K562 (cell line): Measurements from ENCODE around the gene BORCS5. TPM values are rescaled to one million over a fixed set of nuclear protein-coding genes. Genes with fewer than 3 reads are reported as not detected.

Experiments
- ATAC-seq: fragments of 200-7000 bp; cut with Tn5 transposase; 3 replicates; pipeline ENCODE4 v1.9.1; 2020; ENCODE audit warnings: moderate library complexity
- BruUV-seq: library from RNA; stranded (reverse); fragments of 400-500 nt; replicated peaks from 2 replicates; lab custom pipeline; 2021; lab: Mats Ljungman, UMichigan
- CTCF ChIA-PET: fragments of 300-600 bp; formaldehyde crosslinking; extraction: SDS; loops from one replicate; lab custom pipeline; 2021; ENCODE audit warnings: low intra/inter-chr PET ratio; lab: Yijun Ruan, JAX
- POLR2A ChIA-PET: fragments of 300-600, 350-650 bp; sonication (Branson Sonifier 250); formaldehyde crosslinking; extraction: SDS; loops from one replicate; lab custom pipeline; 2021; ENCODE audit warnings: antibody characterized with exemption, inconsistent platforms; lab: Yijun Ruan, JAX
- DNase-seq, 4 experiments: peaks; one replicate each; pipeline versions ENCODE4 v3.0.0 to v3.0.0-alpha.2; 2011 to 2018; ENCODE audit warnings: low spot score in 3 of 4, mixed read lengths in 3 of 4; ENCODE audit errors: extremely low read depth in 1 of 4
- FAIRE-seq: peaks from 2 replicates; lab custom pipeline; 2011; peaks lifted over from hg19 to GRCh38; lab: Jason Lieb, UNC
- H2AFZ ChIP-seq: 2 replicates; pipeline ENCODE4 v1.6.0; 2011; ENCODE audit warnings: low read depth, low read length, control low read depth, inconsistent platforms
- H3K27ac ChIP-seq: fragments of 200-600 bp; 3 replicates; pipeline ENCODE4 v1.8.0; 2011; ENCODE audit warnings: low read depth, mild to moderate bottlenecking, control low read depth, inconsistent platforms, low read length, moderate library complexity, mixed read lengths; ENCODE audit errors: extremely low read depth
- H3K27me3 ChIP-seq, 2 experiments: fragments of 300-600 bp in 1 of 2; 2 replicates in 1 of 2; 3 replicates in 1 of 2; pipeline versions ENCODE4 v1.6.0 to v1.8.0; 2011; ENCODE audit warnings: inconsistent platforms in 2 of 2, low read length in 2 of 2, mild to moderate bottlenecking in 1 of 2, mixed read lengths in 1 of 2, moderate library complexity in 1 of 2; ENCODE audit not compliant: control insufficient read depth in 2 of 2, insufficient read depth in 2 of 2
- H3K36me3 ChIP-seq: fragments of 300-600 bp; 3 replicates; pipeline ENCODE4 v1.8.0; 2011; ENCODE audit warnings: mild to moderate bottlenecking, low read length, inconsistent platforms; ENCODE audit not compliant: control insufficient read depth, insufficient read depth
- H3K4me1 ChIP-seq, 2 experiments: fragments of 200-600 bp in 1 of 2; replicated peaks in 1 of 2; 2 replicates in 1 of 2; 3 replicates in 1 of 2; pipeline versions ENCODE4 v1.5.1 to v1.8.0; 2011; ENCODE audit warnings: inconsistent platforms in 2 of 2, low read length in 2 of 2, mild to moderate bottlenecking in 1 of 2, mixed read lengths in 1 of 2, moderate library complexity in 1 of 2; ENCODE audit not compliant: control insufficient read depth in 2 of 2, insufficient read depth in 2 of 2
- H3K4me2 ChIP-seq: 2 replicates; pipeline ENCODE4 v1.6.1; 2011; ENCODE audit warnings: low read length, control low read depth, inconsistent platforms, mixed read lengths; ENCODE audit not compliant: insufficient read depth
- H3K4me3 ChIP-seq: fragments of 200-600 bp; sonication (generic), shearing (Covaris generic); 2 replicates; pipeline ENCODE4 v1.5.1; 2016; ENCODE audit warnings: control low read depth, inconsistent platforms
- H3K79me2 ChIP-seq: fragments of 200-600 bp; 3 replicates; pipeline ENCODE4 v1.8.0; 2011; ENCODE audit warnings: low read length, inconsistent platforms; ENCODE audit not compliant: control insufficient read depth, insufficient read depth
- H3K9ac ChIP-seq, 2 experiments: 2 replicates each; pipeline versions ENCODE4 v1.6.0 to v1.6.1; 2011; ENCODE audit warnings: low read depth in 2 of 2, low read length in 2 of 2, control low read depth in 1 of 2, inconsistent platforms in 1 of 2, mild to moderate bottlenecking in 1 of 2, mixed read lengths in 1 of 2; ENCODE audit not compliant: insufficient read depth in 1 of 2
- H3K9me1 ChIP-seq: one replicate; pipeline ENCODE4 v1.6.0; 2011; ENCODE audit warnings: inconsistent platforms, mild to moderate bottlenecking, low read length, moderate library complexity; ENCODE audit not compliant: control insufficient read depth, insufficient read depth
- H3K9me3 ChIP-seq: replicated peaks from 2 replicates; pipeline ENCODE4 v1.5.1; 2011; ENCODE audit warnings: low read depth, low read length, inconsistent platforms; ENCODE audit not compliant: control insufficient read depth, insufficient read depth
- H4K20me1 ChIP-seq: replicated peaks from 2 replicates; pipeline ENCODE4 v1.6.1; 2011; ENCODE audit warnings: low read length, inconsistent platforms, mixed read lengths; ENCODE audit not compliant: control insufficient read depth, insufficient read depth
- BMI1 ChIP-seq: fragments of 150-350 bp; IDR thresholded peaks from 2 replicates; pipeline ENCODE4 v1.6.1; 2014; ENCODE audit warnings: low read length
- CBX3 ChIP-seq, 2 experiments: IDR thresholded peaks; 1 replicate in 1 of 2; 2 replicates in 1 of 2; pipeline ENCODE4 v1.6.1; 2012; ENCODE audit warnings: inconsistent platforms in 2 of 2, low read length in 2 of 2, borderline replicate concordance in 1 of 2, control low read depth in 1 of 2
- ELF2 ChIP-seq: fragments of 250-450 bp; sonication (Bioruptor Pico); IDR thresholded peaks from 2 replicates; pipeline ENCODE4 v1.5.0; 2021; ENCODE audit warnings: mild to moderate bottlenecking
- GABPB1 ChIP-seq: sonication (generic); formaldehyde crosslinking; IDR thresholded peaks from 2 replicates; pipeline ENCODE4 v1.8.0; 2022; ENCODE audit warnings: mild to moderate bottlenecking, missing genetic modification reagents
- PTTG1 ChIP-seq: fragments of 450-650 bp; IDR thresholded peaks from 2 replicates; pipeline ENCODE4 v1.6.1; 2016; ENCODE audit warnings: low read depth, mild to moderate bottlenecking, missing genetic modification characterization, missing compliant biosample characterization
- SNIP1 ChIP-seq: fragments of 450-650 bp; IDR thresholded peaks from 2 replicates; pipeline ENCODE4 v1.7.1; 2017; ENCODE audit warnings: low read depth, mild to moderate bottlenecking
- ZC3H4 ChIP-seq: sonication (generic); formaldehyde crosslinking; IDR thresholded peaks from 2 replicates; pipeline ENCODE4 v1.9.0; 2021; ENCODE audit warnings: missing genetic modification reagents, borderline replicate concordance
- ZFP30 ChIP-seq: fragments of 250-450 bp; sonication (Bioruptor Pico); IDR thresholded peaks from 2 replicates; pipeline ENCODE4 v1.8.0; 2022; ENCODE audit warnings: moderate library complexity, mild to moderate bottlenecking, inconsistent platforms, borderline replicate concordance
- ZNF197 ChIP-seq: fragments of 200-800 bp; sonication (Bioruptor generic); IDR thresholded peaks from 2 replicates; pipeline ENCODE4 v1.6.1; 2016; ENCODE audit warnings: low read depth, missing genetic modification characterization, missing compliant biosample characterization
- ZNF24 ChIP-seq: fragments of 450-650 bp; IDR thresholded peaks from 2 replicates; pipeline ENCODE4 v1.6.1; 2016
- ZNF253 ChIP-seq: fragments of 250-450 bp; sonication (Bioruptor Pico); conservative IDR thresholded peaks from 2 replicates; pipeline ENCODE4 v1.6.1; 2021; ENCODE audit warnings: mild to moderate bottlenecking
- ZNF347 ChIP-seq: fragments of 450-650 bp; formaldehyde crosslinking; IDR thresholded peaks from 2 replicates; pipeline ENCODE4 v1.4.0; 2020; ENCODE audit warnings: low read depth, mild to moderate bottlenecking, moderate library complexity
- ZNF583 ChIP-seq: fragments of 250-450 bp; sonication (Bioruptor Pico); IDR thresholded peaks from 2 replicates; pipeline ENCODE4 v1.4.0; 2020
- in situ Hi-C: fragments of 300-500 bp; cut with MboI; formaldehyde crosslinking; loops from 4 replicates; pipeline ENCODE4 v1.15.0; 2018; ENCODE audit warnings: inconsistent platforms, mixed read lengths
- intact Hi-C: fragments of 100-400 bp; cut with micrococcal nuclease; formaldehyde crosslinking; loops from 2 replicates; pipeline ENCODE4 v1.14.2; 2022
- polyA plus RNA-seq, 8 experiments: library from polyadenylated mRNA; depleted of rRNA in 4 of 8; stranded (reverse) in 5 of 8; unstranded in 3 of 8; fragments of >200 nt; fragmentation: Nextera tagmentation in 2 of 8; fragmentation: Illumina TruSeq in 1 of 8; extraction: Ambion mirVana in 2 of 8; extraction: Trizol in 1 of 8; gene quantifications; 2 replicates each; pipeline versions ENCODE4 v1.2.1 to v1.2.3, GENCODE V29; 2011 to 2014; ENCODE audit warnings: inconsistent platforms in 1 of 8, missing spikeins in 1 of 8
- total RNA-seq, 7 experiments: library from RNA; depleted of rRNA in 6 of 7; stranded (reverse); fragments of >200 nt in 6 of 7; fragmentation: Illumina TruSeq in 2 of 7; extraction: Trizol in 2 of 7; gene quantifications; 2 replicates each; pipeline versions ENCODE4 v1.2.1 to v1.2.3, GENCODE V29; 2011 to 2021; ENCODE audit warnings: low replicate concordance in 1 of 7
- TF ChIP-seq, protein P1 (sequence below): IDR thresholded peaks from 2 replicates; pipeline ENCODE4 v1.6.1; 2016; ENCODE audit warnings: missing genetic modification characterization, missing compliant biosample characterization
- TF ChIP-seq, protein P2 (sequence below): fragments of 250-450 bp; sonication (Bioruptor Pico); IDR thresholded peaks from 2 replicates; pipeline ENCODE4 v1.4.0; 2020; ENCODE audit warnings: mild to moderate bottlenecking, moderate library complexity
- TF ChIP-seq, protein P3 (sequence below): sonication (generic); formaldehyde crosslinking; IDR thresholded peaks from 2 replicates; pipeline ENCODE4 v1.8.1; 2023; ENCODE audit warnings: mild to moderate bottlenecking, missing genetic modification reagents

BORCS5 gene
- total and polyA plus RNA-seq, 9 of the 15 experiments (the other 6 are each of a cell fraction or from before 2014, with no cell fraction given), result 0.31 to 12.4 (median 6.6) TPM

DNA sequence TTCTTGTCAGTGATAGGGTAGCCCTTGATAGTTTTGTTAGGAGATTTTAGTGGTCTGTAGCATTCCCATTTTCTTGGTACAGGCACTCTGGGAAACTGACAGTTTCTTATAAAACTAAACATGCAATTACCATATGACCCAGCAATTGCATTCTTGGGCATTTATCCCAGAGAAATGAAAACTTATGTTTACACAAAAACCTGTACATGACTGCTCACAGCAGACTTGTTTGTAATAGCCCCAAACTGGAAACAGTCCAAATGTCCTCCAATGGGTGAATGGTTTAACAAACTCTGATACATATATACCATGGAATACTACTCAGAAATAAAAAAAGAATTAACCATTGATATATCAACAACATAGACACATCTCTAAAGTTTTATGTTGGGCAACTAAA lies 75.5 kb downstream of the BORCS5 start:
- in situ Hi-C loops, result no loop called here
- ATAC-seq, result no peak
- ChIA-PET POLR2A (interaction anchor here (1.0 kb wide), 1 partner anchor 10 kb away, joined by 3 read pairs; no protein-coding TSS in a partner anchor), CTCF (no interaction called here)
- no peaks in the 10 kb centered on the region for H3K9me3 ChIP-seq
- no TSS peak for BruUV-seq
- no peak overlapping the region for H3K27ac ChIP-seq
- no peak overlapping the region for H3K4me3 ChIP-seq
- no peak overlapping the region for H2AFZ ChIP-seq
- FAIRE-seq, result no peak
- H3K27me3 ChIP-seq, result no peaks in the 10 kb centered on the region
- no peak overlapping the region for H3K4me2 ChIP-seq
- DNase-seq, result no peak
- H3K4me1 ChIP-seq, result no peaks in the 10 kb centered on the region; a peak in 1 of 5 replicates
- intact Hi-C loops, result no loop called here
- no peak overlapping the region for H3K9ac ChIP-seq
- H3K36me3 ChIP-seq, result 0 out of 3 replicates have a peak, but pooled peaks cover 4% of the 10 kb centered on the region
- no peaks in the 10 kb centered on the region for H4K20me1 ChIP-seq
- no peaks in the 10 kb centered on the region for H3K9me1 ChIP-seq
- H3K79me2 ChIP-seq, result no peaks in the 10 kb centered on the region
- TF ChIP-seq SNIP1, result no peak
- TF ChIP-seq ZNF197 (CRISPR knock-in tag), result no peak
- TF ChIP-seq GABPB1 (CRISPR knock-in tag), result no peak
- TF ChIP-seq ZNF253 (CRISPR knock-in tag), result no peak
- TF ChIP-seq ELF2 (CRISPR knock-in tag), result no peak
- no peak for TF ChIP-seq BMI1
- TF ChIP-seq CBX3 (IDR thresholded peaks at IDR 0.05; ENCODE audit: borderline replicate concordance in 1 of 2, low read length in 2 of 2), result no peak
- TF ChIP-seq ZFP30 (CRISPR knock-in tag), result no peak
- no peak for TF ChIP-seq PTTG1
- TF ChIP-seq, protein P1, sequence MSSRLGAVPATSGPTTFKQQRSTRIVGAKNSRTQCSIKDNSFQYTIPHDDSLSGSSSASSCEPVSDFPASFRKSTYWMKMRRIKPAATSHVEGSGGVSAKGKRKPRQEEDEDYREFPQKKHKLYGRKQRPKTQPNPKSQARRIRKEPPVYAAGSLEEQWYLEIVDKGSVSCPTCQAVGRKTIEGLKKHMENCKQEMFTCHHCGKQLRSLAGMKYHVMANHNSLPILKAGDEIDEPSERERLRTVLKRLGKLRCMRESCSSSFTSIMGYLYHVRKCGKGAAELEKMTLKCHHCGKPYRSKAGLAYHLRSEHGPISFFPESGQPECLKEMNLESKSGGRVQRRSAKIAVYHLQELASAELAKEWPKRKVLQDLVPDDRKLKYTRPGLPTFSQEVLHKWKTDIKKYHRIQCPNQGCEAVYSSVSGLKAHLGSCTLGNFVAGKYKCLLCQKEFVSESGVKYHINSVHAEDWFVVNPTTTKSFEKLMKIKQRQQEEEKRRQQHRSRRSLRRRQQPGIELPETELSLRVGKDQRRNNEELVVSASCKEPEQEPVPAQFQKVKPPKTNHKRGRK (tag), result no peak
- no peak for TF ChIP-seq ZNF24
- TF ChIP-seq, protein P2, sequence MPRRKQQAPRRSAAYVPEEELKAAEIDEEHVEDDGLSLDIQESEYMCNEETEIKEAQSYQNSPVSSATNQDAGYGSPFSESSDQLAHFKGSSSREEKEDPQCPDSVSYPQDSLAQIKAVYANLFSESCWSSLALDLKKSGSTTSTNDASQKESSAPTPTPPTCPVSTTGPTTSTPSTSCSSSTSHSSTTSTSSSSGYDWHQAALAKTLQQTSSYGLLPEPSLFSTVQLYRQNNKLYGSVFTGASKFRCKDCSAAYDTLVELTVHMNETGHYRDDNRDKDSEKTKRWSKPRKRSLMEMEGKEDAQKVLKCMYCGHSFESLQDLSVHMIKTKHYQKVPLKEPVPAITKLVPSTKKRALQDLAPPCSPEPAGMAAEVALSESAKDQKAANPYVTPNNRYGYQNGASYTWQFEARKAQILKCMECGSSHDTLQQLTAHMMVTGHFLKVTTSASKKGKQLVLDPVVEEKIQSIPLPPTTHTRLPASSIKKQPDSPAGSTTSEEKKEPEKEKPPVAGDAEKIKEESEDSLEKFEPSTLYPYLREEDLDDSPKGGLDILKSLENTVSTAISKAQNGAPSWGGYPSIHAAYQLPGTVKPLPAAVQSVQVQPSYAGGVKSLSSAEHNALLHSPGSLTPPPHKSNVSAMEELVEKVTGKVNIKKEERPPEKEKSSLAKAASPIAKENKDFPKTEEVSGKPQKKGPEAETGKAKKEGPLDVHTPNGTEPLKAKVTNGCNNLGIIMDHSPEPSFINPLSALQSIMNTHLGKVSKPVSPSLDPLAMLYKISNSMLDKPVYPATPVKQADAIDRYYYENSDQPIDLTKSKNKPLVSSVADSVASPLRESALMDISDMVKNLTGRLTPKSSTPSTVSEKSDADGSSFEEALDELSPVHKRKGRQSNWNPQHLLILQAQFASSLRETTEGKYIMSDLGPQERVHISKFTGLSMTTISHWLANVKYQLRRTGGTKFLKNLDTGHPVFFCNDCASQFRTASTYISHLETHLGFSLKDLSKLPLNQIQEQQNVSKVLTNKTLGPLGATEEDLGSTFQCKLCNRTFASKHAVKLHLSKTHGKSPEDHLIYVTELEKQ, result no peak
- TF ChIP-seq ZNF347, result no peak
- TF ChIP-seq, protein P3, sequence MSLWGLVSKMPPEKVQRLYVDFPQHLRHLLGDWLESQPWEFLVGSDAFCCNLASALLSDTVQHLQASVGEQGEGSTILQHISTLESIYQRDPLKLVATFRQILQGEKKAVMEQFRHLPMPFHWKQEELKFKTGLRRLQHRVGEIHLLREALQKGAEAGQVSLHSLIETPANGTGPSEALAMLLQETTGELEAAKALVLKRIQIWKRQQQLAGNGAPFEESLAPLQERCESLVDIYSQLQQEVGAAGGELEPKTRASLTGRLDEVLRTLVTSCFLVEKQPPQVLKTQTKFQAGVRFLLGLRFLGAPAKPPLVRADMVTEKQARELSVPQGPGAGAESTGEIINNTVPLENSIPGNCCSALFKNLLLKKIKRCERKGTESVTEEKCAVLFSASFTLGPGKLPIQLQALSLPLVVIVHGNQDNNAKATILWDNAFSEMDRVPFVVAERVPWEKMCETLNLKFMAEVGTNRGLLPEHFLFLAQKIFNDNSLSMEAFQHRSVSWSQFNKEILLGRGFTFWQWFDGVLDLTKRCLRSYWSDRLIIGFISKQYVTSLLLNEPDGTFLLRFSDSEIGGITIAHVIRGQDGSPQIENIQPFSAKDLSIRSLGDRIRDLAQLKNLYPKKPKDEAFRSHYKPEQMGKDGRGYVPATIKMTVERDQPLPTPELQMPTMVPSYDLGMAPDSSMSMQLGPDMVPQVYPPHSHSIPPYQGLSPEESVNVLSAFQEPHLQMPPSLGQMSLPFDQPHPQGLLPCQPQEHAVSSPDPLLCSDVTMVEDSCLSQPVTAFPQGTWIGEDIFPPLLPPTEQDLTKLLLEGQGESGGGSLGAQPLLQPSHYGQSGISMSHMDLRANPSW (CRISPR knock-in tag), result no peak
- no peak for TF ChIP-seq ZNF583 (CRISPR knock-in tag)
- TF ChIP-seq ZC3H4 (CRISPR knock-in tag), result no peak
